Smooth muscle cell (in vitro differentiated cells): ENCODE measurements around the gene SLC15A5. TPM values are rescaled to one million over a fixed set of nuclear protein-coding genes. Genes with fewer than 3 reads are reported as not detected.

Source experiments
- DNase-seq: peaks from one replicate; lab custom pipeline; 2025; ENCODE audit not compliant: unreplicated experiment; lab: John Stamatoyannopoulos, UW
- H2AFZ ChIP-seq: fragments of 200-600 bp; sonication (generic); 2 replicates; pipeline ENCODE4 v1.6.0; 2016; ENCODE audit warnings: antibody characterized with exemption, low read depth, mild to moderate bottlenecking
- H3F3A ChIP-seq: fragments of 200-600 bp; sonication (generic); 2 replicates; pipeline ENCODE4 v1.6.0; 2017; ENCODE audit warnings: antibody characterized with exemption, low read depth
- H3K27ac ChIP-seq: fragments of 200-600 bp; sonication (generic); 2 replicates; pipeline ENCODE4 v1.5.1; 2016; ENCODE audit warnings: low read depth, mild to moderate bottlenecking
- H3K27me3 ChIP-seq: fragments of 200-600 bp; sonication (generic); 2 replicates; pipeline ENCODE4 v1.6.1; 2016; ENCODE audit warnings: low read depth, mild to moderate bottlenecking
- H3K36me3 ChIP-seq: fragments of 200-600 bp; sonication (generic); 2 replicates; pipeline ENCODE4 v1.5.1; 2016; ENCODE audit warnings: low read depth
- H3K4me1 ChIP-seq: fragments of 200-600 bp; sonication (generic); 2 replicates; pipeline ENCODE4 v1.5.1; 2016; ENCODE audit warnings: low read depth
- H3K4me2 ChIP-seq: fragments of 200-600 bp; sonication (generic); 2 replicates; pipeline ENCODE4 v1.6.0; 2016; ENCODE audit warnings: mild to moderate bottlenecking
- H3K4me3 ChIP-seq: fragments of 200-600 bp; sonication (generic); 2 replicates; pipeline ENCODE4 v1.5.1; 2016; ENCODE audit warnings: mild to moderate bottlenecking
- H3K79me2 ChIP-seq: fragments of 200-600 bp; sonication (generic); 2 replicates; pipeline ENCODE4 v1.6.0; 2016; ENCODE audit warnings: low read depth, mild to moderate bottlenecking
- H3K9ac ChIP-seq: fragments of 200-600 bp; sonication (generic); 2 replicates; pipeline ENCODE4 v1.6.0; 2016; ENCODE audit warnings: low read depth
- H3K9me3 ChIP-seq: fragments of 200-600 bp; sonication (generic); replicated peaks from 2 replicates; pipeline ENCODE4 v1.5.1; 2016; ENCODE audit warnings: low read depth
- H4K20me1 ChIP-seq: fragments of 200-600 bp; sonication (generic); 2 replicates; pipeline ENCODE4 v1.6.0; 2016; ENCODE audit warnings: low read depth
- whole genome bisulfite sequencing: methylation state at CpG from one replicate; pipeline ENCODE4 v1.1.7; 2016; ENCODE audit warnings: low lambda C conversion rate; 5-methylcytosine and 5-hydroxymethylcytosine counted together
- polyA plus RNA-seq: library from polyadenylated mRNA; unstranded; fragments of >200 nt; fragmentation: Nextera tagmentation; extraction: Ambion mirVana; gene quantifications from 2 replicates; pipeline ENCODE4 v1.2.1, GENCODE V29; 2016
- total RNA-seq: library from RNA; depleted of rRNA; stranded (reverse); fragments of >200 nt; gene quantifications from 2 replicates; pipeline ENCODE4 v1.2.3, GENCODE V29; 2014
- TF ChIP-seq, protein P1 (sequence below): fragments of 200-600 bp; sonication (generic); IDR thresholded peaks from 2 replicates; pipeline ENCODE4 v1.5.1; 2017; ENCODE audit warnings: borderline replicate concordance, mild to moderate bottlenecking, antibody characterized with exemption; ENCODE audit not compliant: insufficient read depth, poor library complexity, severe bottlenecking

Gene SLC15A5
- total and polyA plus RNA-seq, 2 experiments from 2014 or later, result not detected

DNA sequence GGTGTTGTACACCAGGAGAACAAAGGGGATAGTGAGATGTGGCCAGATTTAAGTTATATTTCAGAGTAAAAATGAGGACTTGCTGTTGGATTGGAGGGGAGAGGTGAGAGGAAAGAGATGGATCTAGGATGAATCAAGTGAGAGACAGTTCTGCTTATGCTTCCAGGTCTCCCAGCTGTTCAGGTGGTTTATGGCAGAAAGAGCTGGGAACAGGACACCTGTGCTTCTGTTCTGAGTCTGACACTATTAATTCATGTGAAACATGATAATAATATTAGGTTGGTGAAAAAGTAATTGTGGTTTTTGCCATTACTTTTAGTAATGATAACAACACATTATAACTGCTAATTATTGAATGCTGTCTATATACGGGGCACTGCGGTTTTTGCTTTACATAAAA lies 55.7 kb downstream of the SLC15A5 start:
- no peaks in the 10 kb centered on the region for H3K9me3 ChIP-seq
- H3F3A ChIP-seq, result no peaks in the 10 kb centered on the region
- no peaks in the 10 kb centered on the region for H3K27me3 ChIP-seq
- no peak overlapping the region for H3K27ac ChIP-seq
- H3K36me3 ChIP-seq, result no peaks in the 10 kb centered on the region
- no peak overlapping the region for H3K4me2 ChIP-seq
- H3K4me1 ChIP-seq, result no peaks in the 10 kb centered on the region
- no peak overlapping the region for H3K9ac ChIP-seq
- TF ChIP-seq, protein P1, sequence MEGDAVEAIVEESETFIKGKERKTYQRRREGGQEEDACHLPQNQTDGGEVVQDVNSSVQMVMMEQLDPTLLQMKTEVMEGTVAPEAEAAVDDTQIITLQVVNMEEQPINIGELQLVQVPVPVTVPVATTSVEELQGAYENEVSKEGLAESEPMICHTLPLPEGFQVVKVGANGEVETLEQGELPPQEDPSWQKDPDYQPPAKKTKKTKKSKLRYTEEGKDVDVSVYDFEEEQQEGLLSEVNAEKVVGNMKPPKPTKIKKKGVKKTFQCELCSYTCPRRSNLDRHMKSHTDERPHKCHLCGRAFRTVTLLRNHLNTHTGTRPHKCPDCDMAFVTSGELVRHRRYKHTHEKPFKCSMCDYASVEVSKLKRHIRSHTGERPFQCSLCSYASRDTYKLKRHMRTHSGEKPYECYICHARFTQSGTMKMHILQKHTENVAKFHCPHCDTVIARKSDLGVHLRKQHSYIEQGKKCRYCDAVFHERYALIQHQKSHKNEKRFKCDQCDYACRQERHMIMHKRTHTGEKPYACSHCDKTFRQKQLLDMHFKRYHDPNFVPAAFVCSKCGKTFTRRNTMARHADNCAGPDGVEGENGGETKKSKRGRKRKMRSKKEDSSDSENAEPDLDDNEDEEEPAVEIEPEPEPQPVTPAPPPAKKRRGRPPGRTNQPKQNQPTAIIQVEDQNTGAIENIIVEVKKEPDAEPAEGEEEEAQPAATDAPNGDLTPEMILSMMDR, result no peak
- no peak overlapping the region for H3K4me3 ChIP-seq
- H3K79me2 ChIP-seq, result no peaks in the 10 kb centered on the region
- 98% methylated on average over 2 of the region's 2 CpGs for WGBS
- H2AFZ ChIP-seq, result no peak overlapping the region
- H4K20me1 ChIP-seq, result no peaks in the 10 kb centered on the region
- no peak for DNase-seq

DNA sequence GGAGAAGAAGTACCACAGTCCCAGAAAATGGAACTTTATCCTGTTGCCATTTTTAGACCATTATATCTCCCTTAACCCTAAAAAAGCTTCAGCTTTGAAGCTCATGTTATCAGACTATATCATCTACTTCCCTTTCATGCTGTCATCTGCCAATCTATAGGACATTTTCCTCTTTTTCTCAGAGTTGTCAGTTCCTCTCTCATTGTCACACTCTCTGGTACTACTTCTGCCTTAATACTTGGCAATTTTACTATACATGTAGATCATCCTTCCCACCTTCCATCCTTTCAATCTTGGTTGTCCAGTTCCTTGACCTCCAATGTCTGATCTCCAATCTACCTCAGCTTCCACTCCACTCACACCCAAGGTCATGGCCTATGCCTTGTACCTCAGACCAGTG lies 57.4 kb downstream of the SLC15A5 start:
- H3K9me3 ChIP-seq, result no peaks in the 10 kb centered on the region

DNA sequence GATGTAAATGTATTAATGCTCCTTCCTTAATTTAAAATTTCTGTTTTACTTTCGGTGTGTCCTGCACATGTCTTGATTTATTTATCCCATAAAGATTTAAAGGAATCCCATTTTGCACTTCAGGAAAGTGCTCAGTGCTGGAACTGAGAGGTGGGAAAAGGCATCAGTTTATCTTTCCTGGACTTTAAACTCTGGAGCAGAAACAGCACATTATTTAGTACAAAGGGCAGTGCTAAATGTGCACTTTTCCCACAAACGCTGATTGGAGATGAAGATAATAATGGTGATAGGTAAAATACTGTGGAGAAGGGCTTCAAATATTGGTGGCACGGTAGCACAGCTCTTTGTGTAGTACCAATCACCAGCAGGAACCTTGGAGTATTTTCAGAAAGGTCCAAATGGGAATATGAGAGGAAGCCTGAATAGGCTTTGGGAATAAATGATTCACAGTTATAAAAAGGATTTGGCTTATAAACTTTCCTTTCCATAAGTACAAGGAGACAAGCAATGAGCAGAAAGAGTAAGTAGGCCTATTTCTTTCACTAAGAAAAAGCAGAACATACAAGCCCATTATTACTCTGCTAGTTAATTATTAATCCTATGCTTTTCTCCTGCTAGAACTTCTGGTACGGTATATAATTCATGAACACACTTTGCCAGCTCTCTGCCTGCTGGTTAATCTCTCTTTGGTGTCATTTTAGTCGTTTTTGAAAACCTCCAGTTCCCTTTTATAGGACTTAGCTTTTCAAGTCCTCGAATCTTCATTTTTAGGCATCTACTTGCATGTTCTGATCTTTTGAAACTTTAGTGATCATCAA lies 58.3 kb downstream of the SLC15A5 start:
- Histone ChIP-seq H3K4me3 (no peak overlapping the region), H3K4me2 (no peak overlapping the region), H3F3A (no peaks in the 10 kb centered on the region), H3K79me2 (no peaks in the 10 kb centered on the region), H2AFZ (no peak overlapping the region), H3K4me1 (no peaks in the 10 kb centered on the region), H3K27me3 (no peaks in the 10 kb centered on the region), H3K36me3 (no peaks in the 10 kb centered on the region), H3K9ac (no peak overlapping the region), H4K20me1 (no peaks in the 10 kb centered on the region), H3K9me3 (no peaks in the 10 kb centered on the region), H3K27ac (no peak overlapping the region)
- 80% methylated on average over 6 of the region's 6 CpGs for WGBS
- TF ChIP-seq, protein P1, result no peak
- DNase-seq, result no peak

More for the DNA sequence above, 57.4 kb downstream of the SLC15A5 start:
- H3K4me2 ChIP-seq, result no peak overlapping the region
- H3K36me3 ChIP-seq, result no peaks in the 10 kb centered on the region
- H3K9ac ChIP-seq, result no peak overlapping the region
- no peak overlapping the region for H3K4me3 ChIP-seq
- DNase-seq, result no peak
- no peaks in the 10 kb centered on the region for H3K27me3 ChIP-seq
- no peak overlapping the region for H2AFZ ChIP-seq
- H3K79me2 ChIP-seq, result no peaks in the 10 kb centered on the region
- H3K27ac ChIP-seq, result no peak overlapping the region
- H3K4me1 ChIP-seq, result no peaks in the 10 kb centered on the region
- H3F3A ChIP-seq, result no peaks in the 10 kb centered on the region
- H4K20me1 ChIP-seq, result no peaks in the 10 kb centered on the region
- TF ChIP-seq, protein P1, result no peak

DNA sequence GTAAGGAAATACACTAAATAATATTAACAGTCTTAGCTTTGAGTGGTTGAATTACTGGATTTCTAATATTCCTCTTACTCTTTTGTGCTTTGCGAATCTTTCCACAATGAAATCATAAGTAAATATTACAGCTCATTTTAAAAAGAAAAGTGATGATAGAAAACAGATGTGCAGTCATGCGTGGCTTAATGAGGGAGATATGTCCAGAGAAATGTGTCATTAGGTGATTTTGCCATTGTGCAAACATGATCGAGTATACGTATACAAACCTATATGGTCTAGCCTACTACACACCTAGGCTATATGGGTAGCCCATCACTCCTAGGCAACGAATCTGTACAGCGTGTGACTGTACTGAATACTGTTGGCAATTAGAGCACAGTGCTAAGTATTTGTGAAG lies 59.3 kb downstream of the SLC15A5 start:
- Histone ChIP-seq H3K4me2 (no peak overlapping the region), H3K9me3 (no peaks in the 10 kb centered on the region), H4K20me1 (no peaks in the 10 kb centered on the region), H3K4me3 (no peak overlapping the region), H2AFZ (no peak overlapping the region), H3K36me3 (no peaks in the 10 kb centered on the region), H3K27ac (no peak overlapping the region), H3F3A (no peaks in the 10 kb centered on the region), H3K4me1 (no peaks in the 10 kb centered on the region), H3K27me3 (no peaks in the 10 kb centered on the region), H3K9ac (no peak overlapping the region), H3K79me2 (no peaks in the 10 kb centered on the region)
- WGBS, result 77% methylated on average over 6 of the region's 6 CpGs
- TF ChIP-seq, protein P1, result no peak
- DNase-seq, result no peak
